Measurements from ENCODE around the gene NRTN.

Gene NRTN

DNA sequence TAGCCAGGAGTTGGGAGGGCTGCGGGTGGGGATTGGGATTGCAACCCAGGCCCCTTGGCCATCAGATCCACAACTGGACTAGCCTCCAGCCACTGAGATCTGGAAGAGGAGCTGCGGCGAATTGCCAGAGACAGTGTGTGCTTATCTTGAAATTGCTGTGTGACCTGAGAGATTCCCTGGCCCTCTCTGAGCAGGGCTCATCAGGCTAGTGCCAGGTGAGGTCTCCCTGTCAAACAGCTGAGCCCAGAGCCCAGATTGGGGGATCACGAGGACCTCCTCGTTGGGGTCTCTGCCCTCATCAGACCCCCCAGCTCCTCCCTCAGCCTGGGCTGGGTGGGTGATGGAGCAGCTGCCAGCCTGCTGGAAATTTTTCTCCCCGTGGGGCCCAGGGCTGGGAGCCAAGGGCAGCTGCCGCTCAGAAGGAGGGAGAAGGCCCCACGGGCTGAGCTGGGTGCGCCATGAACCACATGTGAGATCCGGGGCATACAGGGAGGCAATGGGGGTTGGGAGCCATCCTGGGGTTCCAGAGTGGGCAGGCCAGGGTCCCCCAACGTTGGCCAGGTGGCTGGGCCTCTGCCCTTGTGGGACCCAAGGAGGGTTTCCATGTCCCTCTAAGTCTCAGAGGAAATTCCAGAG is 58.3 kb downstream of the NRTN start:
- Histone ChIP-seq H2BK5ac (ENCODE audit: low read depth, low read length, poor library complexity) (no peak overlapping the region), H3K79me1 (ENCODE audit: low read length) (no peaks in the 10 kb centered on the region), H2AFZ (ENCODE audit: insufficient read depth, low read length, poor library complexity) (no peak overlapping the region), H4K91ac (ENCODE audit: low read depth, low read length) (no peak overlapping the region), H3K4me1 (ENCODE audit: control insufficient read depth in 1 of 2, insufficient read depth in 2 of 2, low read length in 2 of 2) (peaks cover 0 to 3% of the 10 kb centered on the region in 2 experiments), H4K8ac (ENCODE audit: low read depth, low read length) (no peak overlapping the region), H3K36me3 (ENCODE audit: control insufficient read depth in 1 of 2, insufficient read depth in 2 of 2, low read length in 2 of 2) (no peaks in the 10 kb centered on the region), H3K18ac (ENCODE audit: low read length) (no peak overlapping the region), H3K27me3 (ENCODE audit: insufficient read depth, low read length) (no peaks in the 10 kb centered on the region), H4K12ac (ENCODE audit: low read depth, low read length) (no peak overlapping the region), H2BK12ac (ENCODE audit: low read length) (no peak overlapping the region), H3K27ac (ENCODE audit: low read depth, low read length) (no peak overlapping the region), H2AK5ac (ENCODE audit: low read length) (no peak overlapping the region), H3K9me3 (ENCODE audit: insufficient read depth, low read depth, low read length) (peaks cover 1% of the 10 kb centered on the region), H2BK120ac (ENCODE audit: insufficient read depth, low read length, poor library complexity) (no peak overlapping the region), H3K4ac (ENCODE audit: low read depth, low read length) (no peak overlapping the region), H3K4me2 (ENCODE audit: low read length) (no peak overlapping the region), H3K23ac (ENCODE audit: low read length) (no peak overlapping the region), H3K14ac (ENCODE audit: low read length) (no peak overlapping the region), H3K79me2 (ENCODE audit: control insufficient read depth, insufficient read depth, low read length, poor library complexity) (no peaks in the 10 kb centered on the region), H3K4me3 (ENCODE audit: low read depth, low read length) (no peak overlapping the region), H3K9ac (ENCODE audit: low read length) (no peak overlapping the region)
- WGBS (ENCODE audit: extremely low coverage, insufficient coverage, insufficient read length), result no CpG with 5 or more reads among the region's 11 CpGs
- DNase-seq, result no peak

- Histone ChIP-seq H3K36me3 (ENCODE audit: control insufficient read depth in 1 of 2, insufficient read depth in 2 of 2, low read length in 2 of 2) (no peaks in the 10 kb centered on the region), H4K91ac (ENCODE audit: low read depth, low read length) (no peak overlapping the region), H2BK5ac (ENCODE audit: low read depth, low read length, poor library complexity) (no peak overlapping the region), H3K9me3 (ENCODE audit: insufficient read depth, low read depth, low read length) (peaks cover 1% of the 10 kb centered on the region), H4K12ac (ENCODE audit: low read depth, low read length) (no peak overlapping the region), H3K4me3 (ENCODE audit: low read depth, low read length) (no peak overlapping the region), H3K18ac (ENCODE audit: low read length) (no peak overlapping the region), H3K79me2 (ENCODE audit: control insufficient read depth, insufficient read depth, low read length, poor library complexity) (no peaks in the 10 kb centered on the region), H4K8ac (ENCODE audit: low read depth, low read length) (no peak overlapping the region), H2AK5ac (ENCODE audit: low read length) (no peak overlapping the region), H3K9ac (ENCODE audit: low read length) (no peak overlapping the region), H3K4me2 (ENCODE audit: low read length) (no peak overlapping the region), H3K23ac (ENCODE audit: low read length) (no peak overlapping the region), H3K27ac (ENCODE audit: low read depth, low read length) (no peak overlapping the region), H3K27me3 (ENCODE audit: insufficient read depth, low read length) (no peaks in the 10 kb centered on the region), H2AFZ (ENCODE audit: insufficient read depth, low read length, poor library complexity) (no peak overlapping the region), H2BK12ac (ENCODE audit: low read length) (no peak overlapping the region), H3K4me1 (ENCODE audit: control insufficient read depth in 1 of 2, insufficient read depth in 2 of 2, low read length in 2 of 2) (peaks cover 0 to 3% of the 10 kb centered on the region in 2 experiments), H3K4ac (ENCODE audit: low read depth, low read length) (no peak overlapping the region), H2BK120ac (ENCODE audit: insufficient read depth, low read length, poor library complexity) (no peak overlapping the region), H3K14ac (ENCODE audit: low read length) (no peak overlapping the region), H3K79me1 (ENCODE audit: low read length) (no peaks in the 10 kb centered on the region)
- no CpG with 5 or more reads among the region's 9 CpGs for WGBS (ENCODE audit: extremely low coverage, insufficient coverage, insufficient read length)
- DNase-seq, result no peak
These were observed 59.3 kb downstream of the NRTN start for GRCh38 chr19:5864013-5864720.

DNA sequence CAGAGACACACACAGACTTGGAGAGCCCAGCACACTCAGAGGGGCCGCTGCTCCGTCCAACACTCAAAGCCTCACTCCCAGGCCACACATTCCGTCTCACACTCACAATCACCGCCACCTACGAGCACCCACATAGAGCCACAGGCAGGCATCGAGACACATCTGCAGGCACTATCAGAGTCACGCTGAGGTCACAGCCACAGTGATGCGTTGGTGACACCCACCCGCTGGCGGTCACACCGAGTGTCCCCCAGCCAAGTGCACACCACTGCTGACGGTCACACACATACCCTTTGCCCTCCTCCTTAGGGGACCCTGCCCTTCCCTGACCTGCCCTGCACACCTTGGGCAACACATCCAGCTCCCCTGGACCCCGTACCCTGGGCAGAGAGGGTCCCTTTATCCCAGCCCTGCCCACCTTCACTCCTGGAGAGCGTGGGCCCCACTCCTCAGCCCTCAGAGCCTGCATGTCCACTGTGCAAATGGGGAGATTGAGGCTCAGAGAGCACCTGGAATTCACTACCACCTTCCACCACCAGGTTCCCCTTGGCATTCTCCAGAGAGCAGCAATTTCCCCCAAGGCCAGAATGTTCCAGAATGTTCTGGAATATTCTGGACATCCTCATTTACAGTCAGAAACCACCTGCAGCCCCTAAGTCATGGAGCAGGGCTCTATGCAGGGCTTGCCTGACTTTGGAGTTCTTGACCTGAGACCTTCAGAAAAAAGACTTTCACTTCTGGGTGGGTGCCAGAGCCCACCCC is 60.0 kb downstream of the NRTN start:
- Histone ChIP-seq H2AFZ (ENCODE audit: insufficient read depth, low read length, poor library complexity) (no peak overlapping the region), H3K4me1 (ENCODE audit: control insufficient read depth in 1 of 2, insufficient read depth in 2 of 2, low read length in 2 of 2) (peaks cover 0 to 3% of the 10 kb centered on the region in 2 experiments)
- WGBS (ENCODE audit: extremely low coverage, insufficient coverage, insufficient read length), result no CpG with 5 or more reads among the region's 14 CpGs

GRCh38 chr19:5865772-5866171 is 60.9 kb downstream of the NRTN start:
- Histone ChIP-seq H3K79me1 (ENCODE audit: low read length) (no peaks in the 10 kb centered on the region), H2BK5ac (ENCODE audit: low read depth, low read length, poor library complexity) (no peak overlapping the region), H3K4ac (ENCODE audit: low read depth, low read length) (no peak overlapping the region), H3K9me3 (ENCODE audit: insufficient read depth, low read depth, low read length) (peaks cover 1% of the 10 kb centered on the region), H4K8ac (ENCODE audit: low read depth, low read length) (no peak overlapping the region), H3K27me3 (ENCODE audit: insufficient read depth, low read length) (no peaks in the 10 kb centered on the region), H3K4me1 (ENCODE audit: control insufficient read depth in 1 of 2, insufficient read depth in 2 of 2, low read length in 2 of 2) (peaks cover 0 to under 1% of the 10 kb centered on the region in 2 experiments), H3K27ac (ENCODE audit: low read depth, low read length) (no peak overlapping the region), H3K18ac (ENCODE audit: low read length) (no peak overlapping the region), H4K12ac (ENCODE audit: low read depth, low read length) (no peak overlapping the region), H2AFZ (ENCODE audit: insufficient read depth, low read length, poor library complexity) (no peak overlapping the region), H2BK120ac (ENCODE audit: insufficient read depth, low read length, poor library complexity) (no peak overlapping the region), H3K14ac (ENCODE audit: low read length) (no peak overlapping the region), H2BK12ac (ENCODE audit: low read length) (no peak overlapping the region), H3K36me3 (ENCODE audit: control insufficient read depth in 1 of 2, insufficient read depth in 2 of 2, low read length in 2 of 2) (no peaks in the 10 kb centered on the region), H4K91ac (ENCODE audit: low read depth, low read length) (no peak overlapping the region), H3K9ac (ENCODE audit: low read length) (no peak overlapping the region), H3K79me2 (ENCODE audit: control insufficient read depth, insufficient read depth, low read length, poor library complexity) (no peaks in the 10 kb centered on the region), H2AK5ac (ENCODE audit: low read length) (no peak overlapping the region), H3K4me2 (ENCODE audit: low read length) (no peak overlapping the region), H3K4me3 (ENCODE audit: low read depth, low read length) (no peak overlapping the region), H3K23ac (ENCODE audit: low read length) (no peak overlapping the region)
- no peak for DNase-seq
- WGBS (ENCODE audit: extremely low coverage, insufficient coverage, insufficient read length), result no CpG with 5 or more reads among the region's 11 CpGs

More for the DNA sequence above, 60.0 kb downstream of the NRTN start:
- no peak overlapping the region for H3K9ac ChIP-seq (ENCODE audit: low read length)
- DNase-seq, result no peak
- H2BK12ac ChIP-seq (ENCODE audit: low read length), result no peak overlapping the region
- no peaks in the 10 kb centered on the region for H3K79me2 ChIP-seq (ENCODE audit: control insufficient read depth, insufficient read depth, low read length, poor library complexity)
- H3K9me3 ChIP-seq (ENCODE audit: insufficient read depth, low read depth, low read length), result peaks cover 1% of the 10 kb centered on the region
- no peak overlapping the region for H4K8ac ChIP-seq (ENCODE audit: low read depth, low read length)
- no peak overlapping the region for H3K23ac ChIP-seq (ENCODE audit: low read length)
- H3K36me3 ChIP-seq (ENCODE audit: control insufficient read depth in 1 of 2, insufficient read depth in 2 of 2, low read length in 2 of 2), result no peaks in the 10 kb centered on the region
- H3K4ac ChIP-seq (ENCODE audit: low read depth, low read length), result no peak overlapping the region
- no peak overlapping the region for H4K91ac ChIP-seq (ENCODE audit: low read depth, low read length)
- H3K27ac ChIP-seq (ENCODE audit: low read depth, low read length), result no peak overlapping the region
- no peak overlapping the region for H3K4me2 ChIP-seq (ENCODE audit: low read length)
- H3K4me3 ChIP-seq (ENCODE audit: low read depth, low read length), result no peak overlapping the region
- H3K27me3 ChIP-seq (ENCODE audit: insufficient read depth, low read length), result no peaks in the 10 kb centered on the region
- no peak overlapping the region for H4K12ac ChIP-seq (ENCODE audit: low read depth, low read length)
- H2AK5ac ChIP-seq (ENCODE audit: low read length), result no peak overlapping the region
- no peaks in the 10 kb centered on the region for H3K79me1 ChIP-seq (ENCODE audit: low read length)
- H3K18ac ChIP-seq (ENCODE audit: low read length), result no peak overlapping the region
- no peak overlapping the region for H2BK5ac ChIP-seq (ENCODE audit: low read depth, low read length, poor library complexity)
- no peak overlapping the region for H2BK120ac ChIP-seq (ENCODE audit: insufficient read depth, low read length, poor library complexity)
- H3K14ac ChIP-seq (ENCODE audit: low read length), result no peak overlapping the region
